HCT116 (cell line): ENCODE measurements around the gene FKBP14. TPM values are rescaled to one million over a fixed set of nuclear protein-coding genes. Genes with fewer than 3 reads are reported as not detected.

Source experiments
- ATAC-seq: fragments of 200-7000 bp; cut with Tn5 transposase; 2 replicates; pipeline ENCODE4 v1.9.1; 2020; ENCODE audit warnings: mild to moderate bottlenecking, moderate library complexity
- BruUV-seq: library from RNA; stranded (reverse); fragments of 400-500 nt; replicated peaks from 2 replicates; lab custom pipeline; 2021; lab: Mats Ljungman, UMichigan
- CTCF ChIA-PET: fragments of 300-600 bp; sonication (Branson Sonifier 250); formaldehyde crosslinking; loops from one replicate; lab custom pipeline; 2021; ENCODE audit warnings: antibody characterized with exemption; lab: Charles Lee
- POLR2A ChIA-PET: fragments of 300-600, 350-600 bp; sonication (Branson Sonifier 250); formaldehyde crosslinking; loops from one replicate; lab custom pipeline; 2021; ENCODE audit warnings: antibody characterized with exemption; lab: Charles Lee
- RAD21 ChIA-PET, 2 experiments: fragments of 300-600 bp; sonication (Branson Sonifier 250); formaldehyde crosslinking; loops; one replicate each; lab custom pipeline; 2023; ENCODE audit warnings: low total read pairs in 2 of 2; ENCODE audit not compliant: uncharacterized antibody in 2 of 2, unreplicated experiment in 2 of 2, low non-redundant PET in 1 of 2; lab: Charles Lee
- DNase-seq: peaks from one replicate; pipeline ENCODE4 v3.0.0-alpha.2; 2010; ENCODE audit warnings: low read depth, low spot score
- H2AFZ ChIP-seq: fragments of 200-600 bp; shearing (Covaris generic), sonication (generic); 2 replicates; pipeline ENCODE4 v1.6.1; 2017; ENCODE audit warnings: low read depth, mixed run types, mixed read lengths, antibody characterized with exemption, low read length; ENCODE audit not compliant: poor library complexity, severe bottlenecking
- H3K27ac ChIP-seq: 2 replicates; pipeline ENCODE4 v1.5.1; 2012; ENCODE audit warnings: low read depth, low read length
- H3K27me3 ChIP-seq: fragments of 200-600 bp; sonication (generic); 2 replicates; pipeline ENCODE4 v1.6.1; 2016; ENCODE audit warnings: mixed run types, low read length, mixed read lengths; ENCODE audit not compliant: insufficient read depth
- H3K36me3 ChIP-seq, 2 experiments: fragments of 200-500 bp in 1 of 2; fragments of 200-600 bp in 1 of 2; sonication (Bioruptor generic) in 1 of 2; sonication (generic) in 1 of 2; 2 replicates each; pipeline versions ENCODE4 v1.5.1 to v1.6.1; 2014 to 2016; ENCODE audit warnings: low read length in 2 of 2, inconsistent platforms in 1 of 2, mixed read lengths in 1 of 2, mixed run types in 1 of 2; ENCODE audit not compliant: insufficient read depth in 2 of 2, control insufficient read depth in 1 of 2
- H3K4me1 ChIP-seq, 2 experiments: fragments of 200-600 bp in 1 of 2; sonication (generic) in 1 of 2; 2 replicates each; pipeline versions ENCODE4 v1.5.1 to v1.6.1; 2012 to 2017; ENCODE audit warnings: low read length in 2 of 2, inconsistent platforms in 1 of 2, mild to moderate bottlenecking in 1 of 2, mixed read lengths in 1 of 2, mixed run types in 1 of 2, moderate library complexity in 1 of 2; ENCODE audit not compliant: insufficient read depth in 2 of 2, control insufficient read depth in 1 of 2
- H3K4me2 ChIP-seq: fragments of 200-600 bp; sonication (generic); 2 replicates; pipeline ENCODE4 v1.6.1; 2017; ENCODE audit warnings: mixed run types, low read length, mixed read lengths
- H3K4me3 ChIP-seq, 2 experiments: fragments of 200-600 bp in 1 of 2; sonication (generic) in 1 of 2; replicated peaks in 1 of 2; 2 replicates each; pipeline ENCODE4 v1.5.1; 2011 to 2016; ENCODE audit warnings: low read length in 2 of 2, control low read depth in 1 of 2, low read depth in 1 of 2, mild to moderate bottlenecking in 1 of 2, mixed read lengths in 1 of 2, mixed run types in 1 of 2
- H3K79me2 ChIP-seq: fragments of 200-600 bp; sonication (generic); 2 replicates; pipeline ENCODE4 v1.6.1; 2017; ENCODE audit warnings: mild to moderate bottlenecking, mixed run types, low read length, moderate library complexity, mixed read lengths; ENCODE audit not compliant: insufficient read depth
- H3K9ac ChIP-seq: fragments of 200-600 bp; sonication (generic); 2 replicates; pipeline ENCODE4 v1.6.1; 2016; ENCODE audit warnings: low read length, mixed read lengths
- H3K9me2 ChIP-seq: fragments of 200-600 bp; sonication (generic), shearing (Covaris generic); 2 replicates; pipeline ENCODE4 v1.6.1; 2017; ENCODE audit warnings: mixed run types, mild to moderate bottlenecking, moderate library complexity; ENCODE audit not compliant: insufficient read depth
- H3K9me3 ChIP-seq, 2 experiments: fragments of 200-500 bp in 1 of 2; fragments of 200-600 bp in 1 of 2; sonication (Bioruptor generic) in 1 of 2; sonication (generic) in 1 of 2; 2 replicates each; pipeline ENCODE4 v1.6.1; 2014 to 2017; ENCODE audit warnings: low read length in 2 of 2, mixed read lengths in 2 of 2, inconsistent platforms in 1 of 2, low read depth in 1 of 2, mild to moderate bottlenecking in 1 of 2, mixed run types in 1 of 2, moderate library complexity in 1 of 2; ENCODE audit not compliant: control insufficient read depth in 1 of 2, insufficient read depth in 1 of 2
- H4K20me1 ChIP-seq: fragments of 200-600 bp; sonication (generic), shearing (Covaris generic); 2 replicates; pipeline ENCODE4 v1.6.1; 2017; ENCODE audit warnings: mixed run types, mild to moderate bottlenecking, moderate library complexity; ENCODE audit not compliant: insufficient read depth
- CBX3 ChIP-seq: IDR thresholded peaks from 2 replicates; pipeline ENCODE4 v1.6.1; 2012; ENCODE audit warnings: low read depth
- CEBPB ChIP-seq: IDR thresholded peaks from 2 replicates; pipeline ENCODE4 v1.6.1; 2012; ENCODE audit warnings: low read depth
- EGR1 ChIP-seq: IDR thresholded peaks from 2 replicates; pipeline ENCODE4 v1.6.1; 2012; ENCODE audit warnings: low read depth
- ELF1 ChIP-seq: IDR thresholded peaks from 2 replicates; pipeline ENCODE4 v1.6.1; 2012; ENCODE audit warnings: low read depth, borderline replicate concordance
- EZH2phosphoT487 ChIP-seq: fragments of 200-600 bp; IDR thresholded peaks from 2 replicates; pipeline ENCODE4 v1.6.1; 2018; ENCODE audit warnings: antibody characterized with exemption, borderline replicate concordance
- FOSL1 ChIP-seq: IDR thresholded peaks from 2 replicates; pipeline ENCODE4 v1.6.1; 2012; ENCODE audit warnings: low read depth
- MAX ChIP-seq: IDR thresholded peaks from 2 replicates; pipeline ENCODE4 v1.6.1; 2012
- POLR2A ChIP-seq: IDR thresholded peaks from 2 replicates; pipeline ENCODE4 v1.7.0; 2011; ENCODE audit warnings: borderline replicate concordance; ENCODE audit not compliant: insufficient read depth, insufficient read length; ENCODE audit errors: extremely low read depth
- SIN3A ChIP-seq: IDR thresholded peaks from 2 replicates; pipeline ENCODE4 v1.6.1; 2012; ENCODE audit warnings: low read depth
- SP1 ChIP-seq: IDR thresholded peaks from 2 replicates; pipeline ENCODE4 v1.6.1; 2012; ENCODE audit warnings: low read depth
- TCF7L2 ChIP-seq: IDR thresholded peaks from 2 replicates; pipeline ENCODE4 v1.7.0; 2011; ENCODE audit warnings: borderline replicate concordance, inconsistent platforms; ENCODE audit not compliant: insufficient read depth, insufficient read length; ENCODE audit errors: extremely low read depth
- YY1 ChIP-seq: IDR thresholded peaks from 2 replicates; pipeline ENCODE4 v1.6.1; 2011; ENCODE audit warnings: low read length, low read depth, moderate library complexity, mild to moderate bottlenecking; ENCODE audit not compliant: insufficient replicate concordance; ENCODE audit errors: extremely low read depth
- intact Hi-C: fragments of 100-400 bp; cut with micrococcal nuclease; formaldehyde crosslinking; loops from 2 replicates; pipeline ENCODE4 v1.10.0; 2022
- total RNA-seq: library from RNA; stranded (reverse); gene quantifications from one replicate; pipeline ENCODE4 v1.2.1, GENCODE V29; 2021; ENCODE audit not compliant: unreplicated experiment
- TF ChIP-seq, protein P1 (sequence below), 3 experiments: fragments of 200-600 bp in 1 of 3; sonication (generic) in 1 of 3; IDR thresholded peaks in 2 of 3; conservative IDR thresholded peaks in 1 of 3; 2 replicates each; pipeline ENCODE4 v1.5.1; 2012 to 2017; ENCODE audit warnings: low read depth in 2 of 3, low read length in 2 of 3, antibody characterized with exemption in 1 of 3, borderline replicate concordance in 1 of 3, control low read depth in 1 of 3, mild to moderate bottlenecking in 1 of 3, mixed read lengths in 1 of 3, mixed run types in 1 of 3, moderate library complexity in 1 of 3; ENCODE audit not compliant: insufficient read depth in 1 of 3

The FKBP14 gene
- total RNA-seq, 1 experiment from 2014 or later, result 13.6 TPM

- intact Hi-C loops, result no loop called here
- Histone ChIP-seq H3K9me3 (no peaks in the 10 kb centered on the region), H4K20me1 (no peaks in the 10 kb centered on the region), H3K9me2 (no peaks in the 10 kb centered on the region), H3K27me3 (no peaks in the 10 kb centered on the region), H3K4me2 (no peak overlapping the region), H3K79me2 (no peaks in the 10 kb centered on the region), H2AFZ (no peak overlapping the region), H3K4me1 (no peaks in the 10 kb centered on the region), H3K9ac (no peak overlapping the region), H3K27ac (no peak overlapping the region), H3K4me3 (no peak overlapping the region), H3K36me3 (no peaks in the 10 kb centered on the region)
- ATAC-seq (no peak), DNase-seq (no peak)
- TF ChIP-seq MAX (no peak), EGR1 (no peak), EZH2phosphoT487 (no peak), FOSL1 (no peak), SP1 (no peak), SIN3A (no peak), YY1 (no peak)
- TF ChIP-seq, protein P1, sequence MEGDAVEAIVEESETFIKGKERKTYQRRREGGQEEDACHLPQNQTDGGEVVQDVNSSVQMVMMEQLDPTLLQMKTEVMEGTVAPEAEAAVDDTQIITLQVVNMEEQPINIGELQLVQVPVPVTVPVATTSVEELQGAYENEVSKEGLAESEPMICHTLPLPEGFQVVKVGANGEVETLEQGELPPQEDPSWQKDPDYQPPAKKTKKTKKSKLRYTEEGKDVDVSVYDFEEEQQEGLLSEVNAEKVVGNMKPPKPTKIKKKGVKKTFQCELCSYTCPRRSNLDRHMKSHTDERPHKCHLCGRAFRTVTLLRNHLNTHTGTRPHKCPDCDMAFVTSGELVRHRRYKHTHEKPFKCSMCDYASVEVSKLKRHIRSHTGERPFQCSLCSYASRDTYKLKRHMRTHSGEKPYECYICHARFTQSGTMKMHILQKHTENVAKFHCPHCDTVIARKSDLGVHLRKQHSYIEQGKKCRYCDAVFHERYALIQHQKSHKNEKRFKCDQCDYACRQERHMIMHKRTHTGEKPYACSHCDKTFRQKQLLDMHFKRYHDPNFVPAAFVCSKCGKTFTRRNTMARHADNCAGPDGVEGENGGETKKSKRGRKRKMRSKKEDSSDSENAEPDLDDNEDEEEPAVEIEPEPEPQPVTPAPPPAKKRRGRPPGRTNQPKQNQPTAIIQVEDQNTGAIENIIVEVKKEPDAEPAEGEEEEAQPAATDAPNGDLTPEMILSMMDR (IDR thresholded peaks at IDR 0.05 in 2 of 3, conservative IDR thresholded peaks at IDR 0.05 in 1 of 3; ENCODE audit: borderline replicate concordance in 1 of 3, insufficient read depth in 1 of 3, low read depth in 2 of 3, low read length in 2 of 3), result no peak
- RAD21 ChIA-PET, result no interaction called here
- CTCF ChIA-PET, result no interaction called here
- BruUV-seq, result no TSS peak
- POLR2A ChIA-PET, result no interaction called here
Observed at GRCh38 chr7:30005464-30005863, 21.0 kb downstream of the FKBP14 start.

- H3K9me3 ChIP-seq, result no peaks in the 10 kb centered on the region
- RAD21 ChIA-PET, result no interaction called here
- H3K4me3 ChIP-seq, result no peak overlapping the region
- no peaks in the 10 kb centered on the region for H3K79me2 ChIP-seq
- no peaks in the 10 kb centered on the region for H3K9me2 ChIP-seq
- no peaks in the 10 kb centered on the region for H3K36me3 ChIP-seq
- no peak overlapping the region for H3K4me2 ChIP-seq
- DNase-seq (no peak), ATAC-seq (no peak)
- POLR2A ChIA-PET, result no interaction called here
- H3K4me1 ChIP-seq, result no peaks in the 10 kb centered on the region
- CTCF ChIA-PET, result no interaction called here
- BruUV-seq, result no TSS peak
- intact Hi-C loops, result no loop called here
- H4K20me1 ChIP-seq, result no peaks in the 10 kb centered on the region
- no peak overlapping the region for H2AFZ ChIP-seq
- H3K27me3 ChIP-seq, result no peaks in the 10 kb centered on the region
- no peak overlapping the region for H3K9ac ChIP-seq
- H3K27ac ChIP-seq, result no peak overlapping the region
- TF ChIP-seq TCF7L2, result no peak
- TF ChIP-seq, protein P1 (IDR thresholded peaks at IDR 0.05 in 2 of 3, conservative IDR thresholded peaks at IDR 0.05 in 1 of 3; ENCODE audit: borderline replicate concordance in 1 of 3, insufficient read depth in 1 of 3, low read depth in 2 of 3, low read length in 2 of 3), result no peak
- TF ChIP-seq CBX3, result no peak
- TF ChIP-seq ELF1, result no peak
- no peak for TF ChIP-seq EGR1
- TF ChIP-seq CEBPB, result no peak
- TF ChIP-seq POLR2A, result no peak
- no peak for TF ChIP-seq SIN3A
Observed at GRCh38 chr7:30003098-30003497, 23.4 kb downstream of the FKBP14 start.
